ENCODE results near the gene TPD52L1. TPM values are rescaled to one million over a fixed set of nuclear protein-coding genes. Genes with fewer than 3 reads are reported as not detected.
A peak's percentile ranks its signal among the peaks of the same experiment; 100 is the strongest.

Gene TPD52L1
- total RNA-seq, 1 experiment from 2014 or later: 12.4 TPM

DNA sequence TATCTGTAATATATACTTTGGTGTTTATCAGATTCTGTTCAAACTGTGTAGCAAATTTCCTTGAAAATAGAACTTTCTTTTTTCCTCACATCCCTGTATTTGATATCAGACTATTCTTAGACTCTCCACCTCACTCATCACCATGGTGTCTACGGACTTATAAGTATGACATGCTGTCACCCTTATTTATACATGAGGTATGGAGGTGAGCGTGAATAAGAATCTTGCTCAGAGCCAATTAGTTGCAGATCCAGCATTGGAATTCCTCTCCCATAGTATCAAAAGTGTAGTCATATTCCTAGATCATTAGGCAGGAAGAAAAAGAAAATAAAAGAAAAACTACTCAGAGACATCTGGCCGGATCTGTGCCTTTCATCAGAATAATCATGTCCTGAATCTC, 43.0 kb downstream of the TPD52L1 start (continued):
- TF ChIP-seq, protein P1, sequence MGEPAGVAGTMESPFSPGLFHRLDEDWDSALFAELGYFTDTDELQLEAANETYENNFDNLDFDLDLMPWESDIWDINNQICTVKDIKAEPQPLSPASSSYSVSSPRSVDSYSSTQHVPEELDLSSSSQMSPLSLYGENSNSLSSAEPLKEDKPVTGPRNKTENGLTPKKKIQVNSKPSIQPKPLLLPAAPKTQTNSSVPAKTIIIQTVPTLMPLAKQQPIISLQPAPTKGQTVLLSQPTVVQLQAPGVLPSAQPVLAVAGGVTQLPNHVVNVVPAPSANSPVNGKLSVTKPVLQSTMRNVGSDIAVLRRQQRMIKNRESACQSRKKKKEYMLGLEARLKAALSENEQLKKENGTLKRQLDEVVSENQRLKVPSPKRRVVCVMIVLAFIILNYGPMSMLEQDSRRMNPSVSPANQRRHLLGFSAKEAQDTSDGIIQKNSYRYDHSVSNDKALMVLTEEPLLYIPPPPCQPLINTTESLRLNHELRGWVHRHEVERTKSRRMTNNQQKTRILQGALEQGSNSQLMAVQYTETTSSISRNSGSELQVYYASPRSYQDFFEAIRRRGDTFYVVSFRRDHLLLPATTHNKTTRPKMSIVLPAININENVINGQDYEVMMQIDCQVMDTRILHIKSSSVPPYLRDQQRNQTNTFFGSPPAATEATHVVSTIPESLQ (CRISPR knock-in tag; IDR thresholded peaks at IDR 0.05): no peak
- TF ChIP-seq CREM (CRISPR knock-in tag; IDR thresholded peaks at IDR 0.05) (no peak), ZBTB21 (CRISPR knock-in tag; IDR thresholded peaks at IDR 0.05; ENCODE audit: borderline replicate concordance) (no peak), NR2C2 (CRISPR knock-in tag; IDR thresholded peaks at IDR 0.05) (no peak), SMAD4 (CRISPR knock-in tag; IDR thresholded peaks at IDR 0.05) (no peak), TEAD4 (CRISPR knock-in tag; IDR thresholded peaks at IDR 0.05) (no peak), ZNF121 (CRISPR knock-in tag; IDR thresholded peaks at IDR 0.05) (no peak), HMGA2 (CRISPR knock-in tag; IDR thresholded peaks at IDR 0.05) (no peak), PRRX2 (CRISPR knock-in tag; IDR thresholded peaks at IDR 0.05) (no peak)
- TF ChIP-seq, protein P2, sequence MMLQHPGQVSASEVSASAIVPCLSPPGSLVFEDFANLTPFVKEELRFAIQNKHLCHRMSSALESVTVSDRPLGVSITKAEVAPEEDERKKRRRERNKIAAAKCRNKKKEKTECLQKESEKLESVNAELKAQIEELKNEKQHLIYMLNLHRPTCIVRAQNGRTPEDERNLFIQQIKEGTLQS (CRISPR knock-in tag; conservative IDR thresholded peaks at IDR 0.05): no peak
- TF ChIP-seq, protein P3, sequence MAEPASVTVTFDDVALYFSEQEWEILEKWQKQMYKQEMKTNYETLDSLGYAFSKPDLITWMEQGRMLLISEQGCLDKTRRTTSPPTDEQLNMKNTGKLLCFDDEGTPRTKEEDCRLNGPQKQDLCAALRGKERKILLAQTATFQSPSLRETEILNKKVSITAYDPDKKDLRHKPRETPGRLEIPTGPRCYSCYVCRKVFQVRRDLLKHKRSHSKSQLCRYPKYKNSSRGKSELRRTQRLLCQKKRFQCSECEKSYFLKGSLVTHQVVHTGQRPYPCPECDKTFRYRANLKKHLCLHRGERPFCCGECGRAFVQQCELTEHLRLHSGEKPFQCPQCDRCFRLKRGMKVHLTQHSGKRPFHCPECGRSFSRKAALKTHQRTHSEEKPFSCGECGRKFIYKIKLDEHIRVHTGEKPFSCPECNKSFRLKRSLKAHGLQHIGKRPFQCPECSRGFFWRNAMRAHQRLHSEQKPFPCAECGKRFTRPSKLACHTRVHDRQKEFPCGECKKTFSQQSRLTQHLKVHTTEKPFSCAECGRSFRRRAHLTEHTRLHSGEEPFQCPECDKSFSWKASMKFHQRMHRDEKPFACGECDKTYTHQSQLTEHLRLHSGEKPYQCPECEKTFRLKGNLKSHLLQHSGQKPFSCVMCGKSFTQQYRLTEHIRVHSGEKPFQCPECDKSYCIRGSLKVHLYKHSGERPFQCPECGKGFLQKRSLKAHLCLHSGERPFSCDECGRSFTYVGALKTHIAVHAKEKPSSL (CRISPR knock-in tag; conservative IDR thresholded peaks at IDR 0.05): no peak

DNA sequence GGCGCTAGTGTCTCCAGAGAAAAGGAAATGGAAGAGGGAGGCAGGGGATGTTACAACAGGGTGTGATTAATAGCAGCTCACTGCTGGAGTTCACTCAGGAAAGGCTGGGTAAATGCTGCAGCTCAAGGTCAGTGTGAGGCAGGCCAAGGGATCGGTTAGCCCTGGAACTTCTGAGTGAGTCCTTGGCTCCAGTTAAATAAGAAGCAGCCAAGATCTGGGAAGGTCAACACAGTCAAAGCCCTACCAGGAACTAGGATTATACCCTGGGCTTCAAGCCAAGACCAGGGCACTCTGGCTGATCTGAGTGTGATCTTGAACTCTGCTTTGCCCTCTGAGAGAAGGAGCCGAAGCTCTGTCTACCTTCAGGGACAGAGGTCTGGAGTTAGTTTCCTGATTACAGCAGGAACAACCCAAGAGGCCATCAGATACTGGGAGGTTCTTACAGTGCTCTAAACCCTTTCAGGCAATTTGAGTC, 44.3 kb downstream of the TPD52L1 start:
- ChIA-PET CTCF (interaction anchor here (0.9 to 1.3 kb wide), 2 partner anchors 44 to 78 kb away, joined by 3 to 4 read pairs; partner anchors contain the start of gene TPD52L1), POLR2A (no interaction called here)
- H3K36me3 Mint-ChIP-seq: no peaks in the 10 kb centered on the region
- H3K27me3 Mint-ChIP-seq (ENCODE audit: low read depth): no peaks in the 10 kb centered on the region
- no peak overlapping the region for H3K4me3 Mint-ChIP-seq
- no peak for DNase-seq (ENCODE audit: low spot score)
- peak overlapping the region; percentile 6; the same call in 1 of the 2 replicates for H3K27ac Mint-ChIP-seq
- H3K9me3 Mint-ChIP-seq: no peaks in the 10 kb centered on the region
- peaks cover 18% of the 10 kb centered on the region for H3K4me1 Mint-ChIP-seq
- peak; percentile 82 for ATAC-seq
- no peak for TF ChIP-seq ZNF671 (CRISPR knock-in tag; IDR thresholded peaks at IDR 0.05)
- TF ChIP-seq ATF1 (CRISPR knock-in tag; IDR thresholded peaks at IDR 0.05): no peak
- TF ChIP-seq, protein P4, sequence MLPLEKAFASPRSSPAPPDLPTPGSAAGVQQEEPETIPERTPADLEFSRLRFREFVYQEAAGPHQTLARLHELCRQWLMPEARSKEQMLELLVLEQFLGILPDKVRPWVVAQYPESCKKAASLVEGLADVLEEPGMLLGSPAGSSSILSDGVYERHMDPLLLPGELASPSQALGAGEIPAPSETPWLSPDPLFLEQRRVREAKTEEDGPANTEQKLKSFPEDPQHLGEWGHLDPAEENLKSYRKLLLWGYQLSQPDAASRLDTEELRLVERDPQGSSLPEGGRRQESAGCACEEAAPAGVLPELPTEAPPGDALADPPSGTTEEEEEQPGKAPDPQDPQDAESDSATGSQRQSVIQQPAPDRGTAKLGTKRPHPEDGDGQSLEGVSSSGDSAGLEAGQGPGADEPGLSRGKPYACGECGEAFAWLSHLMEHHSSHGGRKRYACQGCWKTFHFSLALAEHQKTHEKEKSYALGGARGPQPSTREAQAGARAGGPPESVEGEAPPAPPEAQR (CRISPR knock-in tag; IDR thresholded peaks at IDR 0.05): no peak
- no peak for TF ChIP-seq CBFB (CRISPR knock-in tag; IDR thresholded peaks at IDR 0.05; ENCODE audit: low read depth)
- TF ChIP-seq, protein P5, sequence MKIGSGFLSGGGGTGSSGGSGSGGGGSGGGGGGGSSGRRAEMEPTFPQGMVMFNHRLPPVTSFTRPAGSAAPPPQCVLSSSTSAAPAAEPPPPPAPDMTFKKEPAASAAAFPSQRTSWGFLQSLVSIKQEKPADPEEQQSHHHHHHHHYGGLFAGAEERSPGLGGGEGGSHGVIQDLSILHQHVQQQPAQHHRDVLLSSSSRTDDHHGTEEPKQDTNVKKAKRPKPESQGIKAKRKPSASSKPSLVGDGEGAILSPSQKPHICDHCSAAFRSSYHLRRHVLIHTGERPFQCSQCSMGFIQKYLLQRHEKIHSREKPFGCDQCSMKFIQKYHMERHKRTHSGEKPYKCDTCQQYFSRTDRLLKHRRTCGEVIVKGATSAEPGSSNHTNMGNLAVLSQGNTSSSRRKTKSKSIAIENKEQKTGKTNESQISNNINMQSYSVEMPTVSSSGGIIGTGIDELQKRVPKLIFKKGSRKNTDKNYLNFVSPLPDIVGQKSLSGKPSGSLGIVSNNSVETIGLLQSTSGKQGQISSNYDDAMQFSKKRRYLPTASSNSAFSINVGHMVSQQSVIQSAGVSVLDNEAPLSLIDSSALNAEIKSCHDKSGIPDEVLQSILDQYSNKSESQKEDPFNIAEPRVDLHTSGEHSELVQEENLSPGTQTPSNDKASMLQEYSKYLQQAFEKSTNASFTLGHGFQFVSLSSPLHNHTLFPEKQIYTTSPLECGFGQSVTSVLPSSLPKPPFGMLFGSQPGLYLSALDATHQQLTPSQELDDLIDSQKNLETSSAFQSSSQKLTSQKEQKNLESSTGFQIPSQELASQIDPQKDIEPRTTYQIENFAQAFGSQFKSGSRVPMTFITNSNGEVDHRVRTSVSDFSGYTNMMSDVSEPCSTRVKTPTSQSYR (CRISPR knock-in tag; IDR thresholded peaks at IDR 0.05): no peak
- no peak for TF ChIP-seq NR3C1 (CRISPR knock-in tag; conservative IDR thresholded peaks at IDR 0.05; ENCODE audit: low read depth)
- TF ChIP-seq, protein P6, sequence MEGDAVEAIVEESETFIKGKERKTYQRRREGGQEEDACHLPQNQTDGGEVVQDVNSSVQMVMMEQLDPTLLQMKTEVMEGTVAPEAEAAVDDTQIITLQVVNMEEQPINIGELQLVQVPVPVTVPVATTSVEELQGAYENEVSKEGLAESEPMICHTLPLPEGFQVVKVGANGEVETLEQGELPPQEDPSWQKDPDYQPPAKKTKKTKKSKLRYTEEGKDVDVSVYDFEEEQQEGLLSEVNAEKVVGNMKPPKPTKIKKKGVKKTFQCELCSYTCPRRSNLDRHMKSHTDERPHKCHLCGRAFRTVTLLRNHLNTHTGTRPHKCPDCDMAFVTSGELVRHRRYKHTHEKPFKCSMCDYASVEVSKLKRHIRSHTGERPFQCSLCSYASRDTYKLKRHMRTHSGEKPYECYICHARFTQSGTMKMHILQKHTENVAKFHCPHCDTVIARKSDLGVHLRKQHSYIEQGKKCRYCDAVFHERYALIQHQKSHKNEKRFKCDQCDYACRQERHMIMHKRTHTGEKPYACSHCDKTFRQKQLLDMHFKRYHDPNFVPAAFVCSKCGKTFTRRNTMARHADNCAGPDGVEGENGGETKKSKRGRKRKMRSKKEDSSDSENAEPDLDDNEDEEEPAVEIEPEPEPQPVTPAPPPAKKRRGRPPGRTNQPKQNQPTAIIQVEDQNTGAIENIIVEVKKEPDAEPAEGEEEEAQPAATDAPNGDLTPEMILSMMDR (IDR thresholded peaks at IDR 0.05): no peak
- TF ChIP-seq, protein P7, sequence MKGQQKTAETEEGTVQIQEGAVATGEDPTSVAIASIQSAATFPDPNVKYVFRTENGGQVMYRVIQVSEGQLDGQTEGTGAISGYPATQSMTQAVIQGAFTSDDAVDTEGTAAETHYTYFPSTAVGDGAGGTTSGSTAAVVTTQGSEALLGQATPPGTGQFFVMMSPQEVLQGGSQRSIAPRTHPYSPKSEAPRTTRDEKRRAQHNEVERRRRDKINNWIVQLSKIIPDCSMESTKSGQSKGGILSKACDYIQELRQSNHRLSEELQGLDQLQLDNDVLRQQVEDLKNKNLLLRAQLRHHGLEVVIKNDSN (CRISPR knock-in tag; IDR thresholded peaks at IDR 0.05): no peak
- TF ChIP-seq, protein P8, sequence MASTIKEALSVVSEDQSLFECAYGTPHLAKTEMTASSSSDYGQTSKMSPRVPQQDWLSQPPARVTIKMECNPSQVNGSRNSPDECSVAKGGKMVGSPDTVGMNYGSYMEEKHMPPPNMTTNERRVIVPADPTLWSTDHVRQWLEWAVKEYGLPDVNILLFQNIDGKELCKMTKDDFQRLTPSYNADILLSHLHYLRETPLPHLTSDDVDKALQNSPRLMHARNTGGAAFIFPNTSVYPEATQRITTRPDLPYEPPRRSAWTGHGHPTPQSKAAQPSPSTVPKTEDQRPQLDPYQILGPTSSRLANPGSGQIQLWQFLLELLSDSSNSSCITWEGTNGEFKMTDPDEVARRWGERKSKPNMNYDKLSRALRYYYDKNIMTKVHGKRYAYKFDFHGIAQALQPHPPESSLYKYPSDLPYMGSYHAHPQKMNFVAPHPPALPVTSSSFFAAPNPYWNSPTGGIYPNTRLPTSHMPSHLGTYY (CRISPR knock-in tag; IDR thresholded peaks at IDR 0.05): no peak
- no peak for TF ChIP-seq IRF2 (CRISPR knock-in tag; IDR thresholded peaks at IDR 0.05; ENCODE audit: borderline replicate concordance, low read depth)
- TF ChIP-seq, protein P9, sequence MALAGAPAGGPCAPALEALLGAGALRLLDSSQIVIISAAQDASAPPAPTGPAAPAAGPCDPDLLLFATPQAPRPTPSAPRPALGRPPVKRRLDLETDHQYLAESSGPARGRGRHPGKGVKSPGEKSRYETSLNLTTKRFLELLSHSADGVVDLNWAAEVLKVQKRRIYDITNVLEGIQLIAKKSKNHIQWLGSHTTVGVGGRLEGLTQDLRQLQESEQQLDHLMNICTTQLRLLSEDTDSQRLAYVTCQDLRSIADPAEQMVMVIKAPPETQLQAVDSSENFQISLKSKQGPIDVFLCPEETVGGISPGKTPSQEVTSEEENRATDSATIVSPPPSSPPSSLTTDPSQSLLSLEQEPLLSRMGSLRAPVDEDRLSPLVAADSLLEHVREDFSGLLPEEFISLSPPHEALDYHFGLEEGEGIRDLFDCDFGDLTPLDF (CRISPR knock-in tag; IDR thresholded peaks at IDR 0.05): no peak
- no peak for TF ChIP-seq TP53 (CRISPR knock-in tag; IDR thresholded peaks at IDR 0.05)

Data from WTC11 (cell line).